ENCODE data around the gene IGSF10. TPM values are rescaled to one million over a fixed set of nuclear protein-coding genes. Genes with fewer than 3 reads are reported as not detected.

Gene IGSF10
- total RNA-seq, 1 donor from 2014 or later, result 18.3 TPM

DNA sequence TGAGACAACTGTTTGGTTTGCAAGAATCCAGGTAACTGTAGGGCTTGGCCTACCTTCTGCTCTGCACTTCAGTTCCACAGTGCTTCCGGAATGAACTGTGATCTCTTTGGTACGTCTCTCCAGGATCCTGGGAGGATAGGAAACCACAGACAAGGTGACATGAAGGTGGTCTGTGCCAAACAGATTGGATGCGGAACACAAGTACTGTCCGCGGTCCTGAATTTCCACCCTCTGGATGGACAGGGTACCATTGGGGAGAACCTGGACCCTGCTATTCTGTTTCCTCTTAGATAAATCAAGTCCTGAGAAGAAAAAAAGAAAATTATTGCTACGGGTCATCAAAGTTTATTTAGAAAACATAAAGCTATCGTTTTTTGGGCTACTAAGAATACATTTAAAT is 17.3 kb downstream of the IGSF10 start:
- H3K4me3 ChIP-seq (ENCODE audit: low read length in 3 of 3), result no peak overlapping the region
- H3K27me3 ChIP-seq (ENCODE audit: control insufficient read depth in 3 of 3, insufficient read depth in 3 of 3, low read length in 3 of 3), result no peaks in the 10 kb centered on the region
- no peaks in the 10 kb centered on the region for H3K4me1 ChIP-seq (ENCODE audit: control insufficient read depth in 3 of 3, insufficient read depth in 3 of 3, low read length in 3 of 3)
- no peak overlapping the region for H3K27ac ChIP-seq (ENCODE audit: low read depth, low read length)
- H3K9ac ChIP-seq (ENCODE audit: low read depth in 1 of 3, low read length in 3 of 3), result no peak overlapping the region
- H3K36me3 ChIP-seq (ENCODE audit: control insufficient read depth in 3 of 3, insufficient read depth in 3 of 3, low read length in 3 of 3), result no peaks in the 10 kb centered on the region
- peaks cover 0 to 7% (median 2%) of the 10 kb centered on the region in 3 donors for H3K9me3 ChIP-seq (ENCODE audit: control insufficient read depth in 3 of 3, low read length in 3 of 3)

DNA sequence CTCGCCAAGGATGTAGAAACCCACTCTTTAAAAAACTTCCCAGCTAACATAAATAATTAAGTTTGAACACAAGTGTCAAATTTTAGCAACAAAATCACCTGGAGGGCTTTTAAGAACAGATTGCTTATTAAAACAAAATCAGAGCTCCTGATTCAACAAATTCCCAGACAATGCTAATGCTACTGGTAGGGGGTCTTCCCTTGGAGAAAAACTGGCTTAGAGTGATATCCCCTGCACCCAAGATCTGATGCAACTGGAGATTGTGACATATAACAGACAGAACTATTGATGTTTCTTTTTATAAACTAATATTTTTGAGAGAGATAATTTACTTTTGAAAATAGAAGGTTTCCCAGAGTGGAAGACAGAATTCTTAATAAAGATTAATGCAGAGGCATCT is 19.9 kb downstream of the IGSF10 start:
- no peaks in the 10 kb centered on the region for H3K4me1 ChIP-seq (ENCODE audit: control insufficient read depth in 3 of 3, insufficient read depth in 3 of 3, low read length in 3 of 3)
- H3K36me3 ChIP-seq (ENCODE audit: control insufficient read depth in 3 of 3, insufficient read depth in 3 of 3, low read length in 3 of 3), result no peaks in the 10 kb centered on the region
- H3K9me3 ChIP-seq (ENCODE audit: control insufficient read depth in 3 of 3, low read length in 3 of 3), result peaks cover 0 to 2% (median 2%) of the 10 kb centered on the region in 3 donors
- no peaks in the 10 kb centered on the region for H3K27me3 ChIP-seq (ENCODE audit: control insufficient read depth in 3 of 3, insufficient read depth in 3 of 3, low read length in 3 of 3)
- no peak overlapping the region for H3K9ac ChIP-seq (ENCODE audit: low read depth in 1 of 3, low read length in 3 of 3)
- H3K27ac ChIP-seq (ENCODE audit: low read depth, low read length), result no peak overlapping the region
- no peak overlapping the region for H3K4me3 ChIP-seq (ENCODE audit: low read length in 3 of 3)

DNA sequence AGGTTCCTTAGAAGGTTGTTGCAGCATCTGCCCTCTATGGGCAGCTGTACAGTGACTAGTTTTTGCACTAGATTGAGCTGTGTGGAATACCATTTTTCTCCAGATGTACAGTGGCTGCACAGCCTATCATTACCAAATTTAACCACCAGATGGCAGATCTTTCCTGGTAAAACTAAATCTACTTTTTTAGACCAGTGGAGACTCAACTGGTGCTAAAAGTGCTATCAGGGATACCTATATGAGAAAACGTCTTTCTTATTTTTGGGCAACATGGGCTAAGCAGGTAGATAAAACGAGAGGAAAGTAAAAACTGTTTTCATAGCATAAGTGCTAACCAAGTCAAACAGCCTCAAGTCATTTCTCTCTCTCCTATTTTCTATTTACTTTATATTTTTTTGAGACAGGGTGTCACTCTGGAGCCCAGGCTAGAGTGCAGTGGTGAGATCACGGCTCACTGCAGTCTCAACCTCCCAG is 21.2 kb downstream of the IGSF10 start:
- no peaks in the 10 kb centered on the region for H3K36me3 ChIP-seq (ENCODE audit: control insufficient read depth in 3 of 3, insufficient read depth in 3 of 3, low read length in 3 of 3)
- H3K9ac ChIP-seq (ENCODE audit: low read depth in 1 of 3, low read length in 3 of 3), result no peak overlapping the region
- no peak overlapping the region for H3K4me3 ChIP-seq (ENCODE audit: low read length in 3 of 3)
- no peaks in the 10 kb centered on the region for H3K9me3 ChIP-seq (ENCODE audit: control insufficient read depth in 3 of 3, low read length in 3 of 3)
- no peaks in the 10 kb centered on the region for H3K27me3 ChIP-seq (ENCODE audit: control insufficient read depth in 3 of 3, insufficient read depth in 3 of 3, low read length in 3 of 3)
- no peaks in the 10 kb centered on the region for H3K4me1 ChIP-seq (ENCODE audit: control insufficient read depth in 3 of 3, insufficient read depth in 3 of 3, low read length in 3 of 3)
- no peak overlapping the region for H3K27ac ChIP-seq (ENCODE audit: low read depth, low read length)

DNA sequence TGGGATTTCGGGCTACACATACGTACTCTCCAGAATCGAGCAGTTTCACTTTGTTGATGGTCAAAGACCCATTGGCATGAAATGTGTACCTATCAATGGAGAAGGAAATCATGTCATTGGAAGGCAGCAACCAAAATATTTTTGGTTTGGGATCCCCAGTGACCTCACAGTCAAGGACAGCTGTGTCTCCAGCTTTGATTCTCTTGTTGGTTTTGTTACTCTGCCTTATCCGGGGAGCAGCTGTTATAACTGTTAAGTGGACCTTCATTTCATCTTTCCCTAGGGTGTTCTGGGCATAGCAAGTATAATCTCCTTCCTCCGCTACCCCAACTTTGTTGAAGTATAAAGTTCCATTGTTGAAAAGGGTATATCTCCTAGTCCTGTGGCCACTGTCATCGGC is 23.0 kb downstream of the IGSF10 start:
- no peak overlapping the region for H3K9ac ChIP-seq (ENCODE audit: low read depth in 1 of 3, low read length in 3 of 3)
- no peaks in the 10 kb centered on the region for H3K36me3 ChIP-seq (ENCODE audit: control insufficient read depth in 3 of 3, insufficient read depth in 3 of 3, low read length in 3 of 3)
- H3K27me3 ChIP-seq (ENCODE audit: control insufficient read depth in 3 of 3, insufficient read depth in 3 of 3, low read length in 3 of 3), result no peaks in the 10 kb centered on the region
- H3K27ac ChIP-seq (ENCODE audit: low read depth, low read length), result no peak overlapping the region
- no peaks in the 10 kb centered on the region for H3K9me3 ChIP-seq (ENCODE audit: control insufficient read depth in 3 of 3, low read length in 3 of 3)
- no peaks in the 10 kb centered on the region for H3K4me1 ChIP-seq (ENCODE audit: control insufficient read depth in 3 of 3, insufficient read depth in 3 of 3, low read length in 3 of 3)
- no peak overlapping the region for H3K4me3 ChIP-seq (ENCODE audit: low read length in 3 of 3)

DNA sequence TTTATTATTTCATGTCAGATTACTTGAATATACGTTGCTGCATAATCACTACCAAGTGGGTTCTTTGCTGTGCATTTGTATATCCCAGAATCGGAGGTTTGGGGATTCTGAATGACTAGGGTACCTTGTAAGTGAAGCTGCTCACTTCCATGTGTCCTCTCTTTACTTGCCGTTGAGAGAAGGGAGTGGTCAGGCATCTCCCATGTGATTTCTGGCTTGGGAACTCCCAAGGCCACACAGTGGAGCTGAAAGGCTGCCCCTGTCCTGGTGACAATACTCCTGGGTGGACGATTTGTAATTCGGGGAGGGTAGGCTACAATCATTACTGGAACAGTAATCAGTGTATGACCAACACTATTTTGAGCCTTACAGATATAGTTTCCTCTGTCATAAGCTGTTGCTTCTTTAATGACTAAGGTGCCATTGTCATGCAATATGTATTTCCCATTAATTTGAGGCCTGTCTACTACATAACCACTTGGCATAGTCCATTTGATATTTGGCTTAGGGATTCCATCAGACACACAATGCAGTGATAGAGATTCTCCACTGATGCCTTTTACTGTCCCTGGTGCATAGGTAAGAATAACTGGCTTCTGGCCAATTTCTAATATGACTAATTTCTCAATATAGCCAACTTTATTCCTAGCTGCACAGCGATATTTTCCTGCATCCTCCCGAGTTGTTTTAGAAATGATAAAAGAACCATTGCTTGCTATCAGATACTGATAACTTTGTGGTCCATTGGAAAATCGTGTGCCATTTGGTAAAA is 24.0 kb downstream of the IGSF10 start:
- Histone ChIP-seq H3K36me3 (ENCODE audit: control insufficient read depth in 3 of 3, insufficient read depth in 3 of 3, low read length in 3 of 3) (no peaks in the 10 kb centered on the region), H3K4me1 (ENCODE audit: control insufficient read depth in 3 of 3, insufficient read depth in 3 of 3, low read length in 3 of 3) (no peaks in the 10 kb centered on the region), H3K9ac (ENCODE audit: low read depth in 1 of 3, low read length in 3 of 3) (no peak overlapping the region)

DNA sequence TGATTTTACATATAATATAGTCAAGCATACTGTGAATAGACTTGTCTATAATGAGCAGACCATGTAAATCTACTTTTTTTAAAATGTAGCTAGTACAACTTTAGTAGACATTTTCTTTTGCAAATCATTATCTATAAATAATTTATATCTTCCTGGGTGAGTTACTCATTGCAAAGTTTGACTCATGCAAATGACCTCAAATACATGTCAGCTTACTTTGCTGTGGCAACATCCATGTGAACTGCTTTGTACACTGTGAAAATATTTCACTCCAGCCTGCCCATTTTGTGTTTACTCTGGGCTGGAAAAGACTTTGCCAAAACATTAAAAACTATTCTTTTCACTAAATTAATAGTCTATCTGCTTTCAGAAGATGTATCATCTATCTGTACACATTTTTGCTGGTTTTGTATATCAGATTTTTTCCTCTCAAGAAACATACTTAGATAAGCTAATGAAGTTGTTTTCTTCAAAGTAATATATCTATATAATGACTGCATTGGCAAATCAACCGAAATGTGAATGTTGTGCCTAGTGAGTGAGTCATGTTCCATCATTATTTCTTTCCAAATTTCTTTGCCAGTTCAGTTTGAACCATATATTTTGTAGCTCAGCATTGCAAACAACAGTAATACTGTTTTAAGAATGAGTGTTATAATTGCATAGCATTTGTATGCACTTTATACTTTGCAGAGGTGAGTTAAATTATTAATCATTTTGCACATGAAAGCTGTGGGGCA is 26.5 kb downstream of the IGSF10 start:
- no peak overlapping the region for H3K27ac ChIP-seq (ENCODE audit: low read depth, low read length)
- H3K36me3 ChIP-seq (ENCODE audit: control insufficient read depth in 3 of 3, insufficient read depth in 3 of 3, low read length in 3 of 3), result no peaks in the 10 kb centered on the region
- H3K27me3 ChIP-seq (ENCODE audit: control insufficient read depth in 3 of 3, insufficient read depth in 3 of 3, low read length in 3 of 3), result no peaks in the 10 kb centered on the region
- H3K9me3 ChIP-seq (ENCODE audit: control insufficient read depth in 3 of 3, low read length in 3 of 3), result no peaks in the 10 kb centered on the region
- H3K4me3 ChIP-seq (ENCODE audit: low read length in 3 of 3), result no peak overlapping the region
- H3K4me1 ChIP-seq (ENCODE audit: control insufficient read depth in 3 of 3, insufficient read depth in 3 of 3, low read length in 3 of 3), result no peaks in the 10 kb centered on the region
- H3K9ac ChIP-seq (ENCODE audit: low read depth in 1 of 3, low read length in 3 of 3), result no peak overlapping the region

More for the DNA sequence above, 24.0 kb downstream of the IGSF10 start:
- Histone ChIP-seq H3K4me3 (ENCODE audit: low read length in 3 of 3) (no peak overlapping the region), H3K9me3 (ENCODE audit: control insufficient read depth in 3 of 3, low read length in 3 of 3) (no peaks in the 10 kb centered on the region), H3K27ac (ENCODE audit: low read depth, low read length) (no peak overlapping the region), H3K27me3 (ENCODE audit: control insufficient read depth in 3 of 3, insufficient read depth in 3 of 3, low read length in 3 of 3) (no peaks in the 10 kb centered on the region)

DNA sequence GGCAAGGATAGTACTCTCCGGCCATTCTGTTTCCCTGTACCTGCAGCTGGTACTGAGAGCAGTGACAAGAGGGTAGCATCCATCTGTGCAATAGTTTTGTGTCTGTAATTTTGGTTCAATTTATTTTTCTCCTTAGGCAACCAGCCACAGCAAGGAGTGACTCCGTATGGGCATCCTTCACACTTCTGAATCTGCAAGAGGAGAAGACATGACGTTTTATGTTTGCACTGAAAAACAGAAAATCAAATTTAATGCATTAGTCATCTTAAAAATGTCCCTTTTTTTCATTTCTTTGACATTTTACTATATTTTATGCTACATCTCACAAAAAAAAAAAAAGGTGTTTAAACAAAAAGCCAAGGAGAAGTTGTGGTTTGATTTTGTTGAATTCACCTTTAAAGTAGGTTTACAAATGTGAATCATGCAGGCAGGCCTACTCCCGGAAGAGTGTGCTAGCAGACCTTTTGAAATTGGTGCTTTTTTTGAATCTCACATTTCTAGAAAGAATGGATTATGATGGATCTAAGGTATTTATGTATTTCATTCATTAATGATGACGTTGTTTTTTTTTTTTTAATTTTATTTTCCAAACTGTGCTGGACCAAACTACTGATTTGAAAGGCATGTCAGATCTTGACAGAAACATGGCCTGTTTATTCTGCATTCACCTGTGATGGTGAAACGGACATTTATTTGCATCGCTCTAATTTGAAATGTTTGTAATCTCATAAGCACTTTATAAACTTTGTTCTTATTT is 28.1 kb downstream of the IGSF10 start:
- no peaks in the 10 kb centered on the region for H3K36me3 ChIP-seq (ENCODE audit: control insufficient read depth in 3 of 3, insufficient read depth in 3 of 3, low read length in 3 of 3)
- H3K9me3 ChIP-seq (ENCODE audit: control insufficient read depth in 3 of 3, low read length in 3 of 3), result no peaks in the 10 kb centered on the region
- no peak overlapping the region for H3K9ac ChIP-seq (ENCODE audit: low read depth in 1 of 3, low read length in 3 of 3)
- H3K4me3 ChIP-seq (ENCODE audit: low read length in 3 of 3), result no peak overlapping the region
- no peaks in the 10 kb centered on the region for H3K4me1 ChIP-seq (ENCODE audit: control insufficient read depth in 3 of 3, insufficient read depth in 3 of 3, low read length in 3 of 3)
- H3K27ac ChIP-seq (ENCODE audit: low read depth, low read length), result no peak overlapping the region
- H3K27me3 ChIP-seq (ENCODE audit: control insufficient read depth in 3 of 3, insufficient read depth in 3 of 3, low read length in 3 of 3), result no peaks in the 10 kb centered on the region

DNA sequence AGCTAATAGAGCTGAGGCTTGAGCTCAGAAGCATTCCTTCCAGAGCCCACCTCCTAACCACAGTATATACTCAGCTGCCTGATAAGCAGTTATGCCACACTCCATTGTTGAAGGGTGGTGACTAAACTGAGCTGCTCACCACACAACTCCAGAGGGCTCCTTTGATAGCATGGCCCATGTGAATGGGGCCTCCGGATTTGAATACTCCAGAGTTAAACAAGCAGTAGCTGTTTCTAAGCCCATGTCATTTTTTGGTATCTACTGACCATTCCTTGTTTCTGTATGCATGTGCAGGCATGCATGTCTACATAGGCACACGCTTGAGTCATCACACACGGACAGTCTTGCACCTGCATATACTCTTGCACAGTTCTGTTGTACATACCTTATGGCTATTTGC is 28.9 kb downstream of the IGSF10 start:
- no peaks in the 10 kb centered on the region for H3K36me3 ChIP-seq (ENCODE audit: control insufficient read depth in 3 of 3, insufficient read depth in 3 of 3, low read length in 3 of 3)
- no peaks in the 10 kb centered on the region for H3K27me3 ChIP-seq (ENCODE audit: control insufficient read depth in 3 of 3, insufficient read depth in 3 of 3, low read length in 3 of 3)
- H3K9ac ChIP-seq (ENCODE audit: low read depth in 1 of 3, low read length in 3 of 3), result no peak overlapping the region
- H3K9me3 ChIP-seq (ENCODE audit: control insufficient read depth in 3 of 3, low read length in 3 of 3), result no peaks in the 10 kb centered on the region
- no peak overlapping the region for H3K27ac ChIP-seq (ENCODE audit: low read depth, low read length)
- H3K4me1 ChIP-seq (ENCODE audit: control insufficient read depth in 3 of 3, insufficient read depth in 3 of 3, low read length in 3 of 3), result no peaks in the 10 kb centered on the region
- no peak overlapping the region for H3K4me3 ChIP-seq (ENCODE audit: low read length in 3 of 3)

DNA sequence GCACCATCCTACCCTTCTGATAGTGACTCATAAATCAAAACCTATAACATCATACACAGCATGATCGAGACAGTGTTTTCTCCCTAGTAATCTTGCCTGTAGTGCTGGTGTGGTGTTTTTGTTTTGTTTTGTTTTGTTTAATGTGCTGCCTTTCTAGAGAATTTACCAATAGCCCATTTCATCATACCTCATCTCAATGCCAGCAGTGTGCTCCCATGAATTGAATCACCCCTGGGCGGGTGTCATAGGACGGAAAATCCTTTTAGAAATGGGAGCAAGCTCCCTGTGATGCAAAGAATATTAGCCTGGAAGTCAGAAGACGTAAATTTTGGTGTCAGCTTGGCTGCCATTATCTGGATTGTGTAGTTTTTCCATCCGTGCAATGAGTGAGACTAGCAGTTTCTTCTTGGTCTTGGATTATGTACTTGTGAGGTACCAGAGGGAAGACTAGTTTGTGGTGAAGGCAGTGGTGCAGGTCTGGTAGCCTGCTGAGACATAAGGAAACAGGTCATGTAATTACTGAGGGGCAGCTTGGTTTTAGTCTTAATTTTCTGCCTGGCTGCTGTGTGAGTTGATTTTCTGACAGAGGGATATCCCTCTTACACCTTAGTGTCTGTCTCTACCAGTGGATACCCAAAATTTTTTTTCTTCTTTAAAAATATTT is 29.9 kb downstream of the IGSF10 start:
- Histone ChIP-seq H3K9ac (ENCODE audit: low read depth in 1 of 3, low read length in 3 of 3) (no peak overlapping the region), H3K36me3 (ENCODE audit: control insufficient read depth in 3 of 3, insufficient read depth in 3 of 3, low read length in 3 of 3) (no peaks in the 10 kb centered on the region), H3K4me3 (ENCODE audit: low read length in 3 of 3) (no peak overlapping the region), H3K27me3 (ENCODE audit: control insufficient read depth in 3 of 3, insufficient read depth in 3 of 3, low read length in 3 of 3) (no peaks in the 10 kb centered on the region), H3K9me3 (ENCODE audit: control insufficient read depth in 3 of 3, low read length in 3 of 3) (no peaks in the 10 kb centered on the region), H3K27ac (ENCODE audit: low read depth, low read length) (no peak overlapping the region), H3K4me1 (ENCODE audit: control insufficient read depth in 3 of 3, insufficient read depth in 3 of 3, low read length in 3 of 3) (no peaks in the 10 kb centered on the region)

All from skeletal muscle tissue (tissue), 4 donors.